Stomach (tissue), 9 donors: Measurements from ENCODE around the gene MFGE8. TPM values are rescaled to one million over a fixed set of nuclear protein-coding genes. Genes with fewer than 3 reads are reported as not detected.

Experiments used
- DNase-seq, 2 donors: peaks; one replicate each; pipeline versions ENCODE4 v3.0.0 to v3.0.0-alpha.2; 2013 to 2019
- H3K27ac ChIP-seq, 5 donors: fragments of 200-600 bp in 4 of 5; sonication (generic) in 4 of 5; one replicate each; pipeline ENCODE4 v1.5.1; 2013 to 2019; ENCODE audit warnings: mild to moderate bottlenecking in 1 of 5, moderate library complexity in 1 of 5
- H3K27me3 ChIP-seq, 3 donors: fragments of 200-600 bp; sonication (generic); one replicate each; pipeline ENCODE4 v1.5.1; 2017 to 2019; ENCODE audit warnings: mixed run types in 1 of 3
- H3K36me3 ChIP-seq, 4 donors: fragments of 200-600 bp; sonication (generic); 1 replicate in 3 of 4; 2 replicates in 1 of 4; pipeline ENCODE4 v1.5.1; 2016 to 2019
- H3K4me1 ChIP-seq, 4 donors: fragments of 200-600 bp; sonication (generic); one replicate each; pipeline ENCODE4 v1.5.1; 2016 to 2019
- H3K4me3 ChIP-seq, 4 donors: fragments of 200-600 bp; sonication (generic) in 3 of 4; one replicate each; pipeline ENCODE4 v1.5.1; 2016 to 2019; ENCODE audit warnings: mild to moderate bottlenecking in 1 of 4
- H3K9me3 ChIP-seq, 4 donors: fragments of 200-600 bp; sonication (generic); one replicate each; pipeline ENCODE4 v1.5.1; 2016 to 2019
- EP300 ChIP-seq: sonication (generic); formaldehyde crosslinking; IDR thresholded peaks from one replicate; pipeline ENCODE4 v1.6.1; 2017; ENCODE audit warnings: antibody characterized with exemption
- POLR2A ChIP-seq, 4 donors: fragments of 450-650 bp; IDR thresholded peaks; one replicate each; pipeline ENCODE4 v1.6.1; 2016; ENCODE audit warnings: antibody characterized with exemption in 4 of 4, control low read depth in 2 of 4, mild to moderate bottlenecking in 1 of 4, moderate library complexity in 1 of 4
- POLR2AphosphoS5 ChIP-seq, 3 donors: sonication (generic); formaldehyde crosslinking; IDR thresholded peaks; one replicate each; pipeline ENCODE4 v1.6.1; 2016; ENCODE audit warnings: antibody characterized with exemption in 3 of 3
- WGBS, 5 donors: extraction: QIAGEN DNeasy Blood & Tissue Kit in 3 of 5; methylation state at CpG; one replicate each; pipeline versions ENCODE4 v1.1.5 to v1.1.7; 2013 to 2018; 5-methylcytosine and 5-hydroxymethylcytosine counted together
- intact Hi-C: fragments of 100-400 bp; cut with DNase I; formaldehyde crosslinking; loops from one replicate; pipeline ENCODE4 v1.15.1; 2023; ENCODE audit warnings: low total_unique reads
- polyA plus RNA-seq, 3 donors: library from polyadenylated mRNA; stranded (reverse); fragments of 200-250 nt; gene quantifications; one replicate each; pipeline ENCODE4 v1.2.3, GENCODE V29; 2013
- total RNA-seq, 5 donors: library from RNA; depleted of rRNA; stranded (reverse); fragments of >200 nt; gene quantifications; one replicate each; pipeline versions ENCODE4 v1.1.0 to v1.2.3, GENCODE V29; 2014 to 2016
- TF ChIP-seq, protein P1 (sequence below), 7 experiments: fragments of 450-650 bp in 4 of 7; fragments of 200-600 bp in 3 of 7; sonication (generic) in 3 of 7; IDR thresholded peaks; one replicate each; pipeline ENCODE4 v1.5.1; 2016 to 2019; ENCODE audit warnings: antibody characterized with exemption in 7 of 7, control low read depth in 2 of 7, mild to moderate bottlenecking in 1 of 7
- donor health status: healthy with polysubstance abuse.
- donor health status: Bipolar disorder and iron deficiency.
- donor health status: healthy.

MFGE8 gene
- total and polyA plus RNA-seq, 8 donors = 39.3 to 380 (median 68.3) TPM

DNA sequence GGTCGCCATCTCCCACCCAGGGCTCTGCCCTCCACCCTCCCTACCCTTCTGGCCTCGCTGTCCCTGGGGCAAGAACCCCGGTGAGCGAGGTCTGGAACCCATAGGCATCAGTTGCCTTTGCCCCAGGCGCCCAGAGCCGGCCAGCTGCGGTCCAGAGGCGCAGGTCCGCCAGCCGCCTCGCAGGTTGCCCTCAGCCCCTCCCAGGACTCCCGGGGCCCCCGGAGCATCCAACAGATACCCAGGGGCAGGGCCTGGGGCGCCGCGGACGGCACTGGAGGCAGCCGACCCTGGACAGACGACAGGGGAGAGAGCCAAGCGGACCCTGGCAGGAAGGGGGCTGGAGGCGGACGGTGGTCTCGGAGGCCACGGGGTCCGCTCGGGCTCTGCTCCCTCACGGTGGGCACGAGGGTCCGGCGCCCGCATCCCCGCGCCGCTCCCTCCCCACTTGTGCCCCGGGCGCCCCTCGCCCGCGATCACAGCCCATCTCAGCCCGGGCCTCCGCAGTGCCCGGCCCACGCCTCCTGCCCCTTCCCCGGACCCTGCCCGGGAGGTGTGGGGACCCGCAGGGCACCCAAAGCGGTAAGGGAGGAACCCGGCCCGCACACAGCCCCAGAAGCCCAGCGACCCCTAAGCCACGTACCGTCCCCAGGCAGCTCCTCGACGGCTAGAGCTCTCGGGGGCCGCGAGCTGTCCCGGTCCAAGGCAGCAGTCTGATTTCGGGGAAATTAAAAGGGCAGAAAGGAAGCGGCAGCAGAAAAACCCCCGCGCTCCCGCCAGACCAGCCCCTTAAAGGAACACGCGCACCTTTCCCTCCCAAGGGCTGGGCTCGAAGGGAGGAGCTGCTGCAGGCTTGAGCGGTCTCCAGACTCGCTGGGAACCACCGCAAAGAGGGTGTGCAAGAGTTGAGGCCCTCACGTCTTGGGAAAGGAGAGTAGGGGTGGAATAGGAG, 18.1 kb downstream of the MFGE8 start, which contains the start of gene HAPLN3:
Gene HAPLN3, minus strand, starts transcription at position 726 of the 949 bp plus-strand sequence. CDS start 8,246 bp downstream, outside the sequence.
- 1 to 2% (median 2%) methylated on average over 14 to 70 of the region's 70 CpGs for WGBS, 5 donors
- Histone ChIP-seq H3K36me3 (peaks cover 0 to 10% (median 2%) of the 10 kb centered on the region in 4 donors), H3K4me3 (peak within 1 kb of the TSS; percentile 43 to 71 (median 54)), H3K4me1 (peaks cover 27 to 40% (median 37%) of the 10 kb centered on the region in 4 donors), H3K27ac (peak within 1 kb of the TSS in 2 of 5 donors; percentile 28 to 54), H3K27me3 (peaks cover 0 to 38% (median 17%) of the 10 kb centered on the region in 3 donors), H3K9me3 (no peaks in the 10 kb centered on the region)
- DNase-seq = peak; percentile 49 to 68
- intact Hi-C loops = no loop called here
- TF ChIP-seq EP300 (no peak), POLR2A (IDR thresholded peaks at IDR 0.05) (no peak), POLR2AphosphoS5 (IDR thresholded peaks at IDR 0.05) (no peak)
- TF ChIP-seq, protein P1, sequence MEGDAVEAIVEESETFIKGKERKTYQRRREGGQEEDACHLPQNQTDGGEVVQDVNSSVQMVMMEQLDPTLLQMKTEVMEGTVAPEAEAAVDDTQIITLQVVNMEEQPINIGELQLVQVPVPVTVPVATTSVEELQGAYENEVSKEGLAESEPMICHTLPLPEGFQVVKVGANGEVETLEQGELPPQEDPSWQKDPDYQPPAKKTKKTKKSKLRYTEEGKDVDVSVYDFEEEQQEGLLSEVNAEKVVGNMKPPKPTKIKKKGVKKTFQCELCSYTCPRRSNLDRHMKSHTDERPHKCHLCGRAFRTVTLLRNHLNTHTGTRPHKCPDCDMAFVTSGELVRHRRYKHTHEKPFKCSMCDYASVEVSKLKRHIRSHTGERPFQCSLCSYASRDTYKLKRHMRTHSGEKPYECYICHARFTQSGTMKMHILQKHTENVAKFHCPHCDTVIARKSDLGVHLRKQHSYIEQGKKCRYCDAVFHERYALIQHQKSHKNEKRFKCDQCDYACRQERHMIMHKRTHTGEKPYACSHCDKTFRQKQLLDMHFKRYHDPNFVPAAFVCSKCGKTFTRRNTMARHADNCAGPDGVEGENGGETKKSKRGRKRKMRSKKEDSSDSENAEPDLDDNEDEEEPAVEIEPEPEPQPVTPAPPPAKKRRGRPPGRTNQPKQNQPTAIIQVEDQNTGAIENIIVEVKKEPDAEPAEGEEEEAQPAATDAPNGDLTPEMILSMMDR (IDR thresholded peaks at IDR 0.05) = no peak

DNA sequence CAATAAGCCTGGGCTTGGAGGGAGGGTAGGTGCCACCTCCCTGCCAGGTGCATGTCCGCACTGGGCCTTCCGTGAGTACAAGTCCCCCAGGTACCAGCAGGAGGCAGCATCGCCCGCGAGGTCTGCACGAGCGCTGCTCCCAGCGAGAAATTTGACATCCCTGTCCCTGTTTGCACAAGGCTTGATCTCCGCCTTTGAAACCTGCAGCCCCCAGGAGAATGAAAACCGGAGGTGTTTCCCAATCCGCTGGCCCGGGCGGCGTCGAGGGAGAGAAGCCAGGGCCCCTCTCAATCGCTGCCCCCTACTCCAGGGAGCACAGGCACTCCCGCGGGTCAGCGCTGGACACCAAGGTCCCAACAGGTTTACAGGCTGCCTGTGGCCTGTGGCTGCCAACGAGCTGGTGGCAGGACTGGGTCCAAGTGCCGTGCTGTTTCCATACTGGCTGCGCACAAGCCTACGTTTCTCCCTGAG, 18.8 kb downstream of the MFGE8 start:
- TF ChIP-seq POLR2A (IDR thresholded peaks at IDR 0.05) (no peak), POLR2AphosphoS5 (IDR thresholded peaks at IDR 0.05) (no peak), EP300 (no peak)
- TF ChIP-seq, protein P1 (IDR thresholded peaks at IDR 0.05) = peak in 5 of 7 experiments; percentile 49 to 70 (median 51)
- Histone ChIP-seq H3K4me3 (peak overlapping the region; percentile 43 to 71 (median 54)), H3K27ac (peak overlapping the region in 1 of 5 donors; percentile 54), H3K36me3 (peaks cover 0 to 6% (median 2%) of the 10 kb centered on the region in 4 donors), H3K9me3 (no peaks in the 10 kb centered on the region), H3K27me3 (peaks cover 0 to 38% (median 17%) of the 10 kb centered on the region in 3 donors), H3K4me1 (peaks cover 27 to 40% (median 37%) of the 10 kb centered on the region in 4 donors)
- peak; percentile 76 to 88 for DNase-seq
- intact Hi-C loops = no loop called here
- WGBS, 5 donors = 1 to 6% (median 1%) methylated on average over 11 to 23 of the region's 23 CpGs

DNA sequence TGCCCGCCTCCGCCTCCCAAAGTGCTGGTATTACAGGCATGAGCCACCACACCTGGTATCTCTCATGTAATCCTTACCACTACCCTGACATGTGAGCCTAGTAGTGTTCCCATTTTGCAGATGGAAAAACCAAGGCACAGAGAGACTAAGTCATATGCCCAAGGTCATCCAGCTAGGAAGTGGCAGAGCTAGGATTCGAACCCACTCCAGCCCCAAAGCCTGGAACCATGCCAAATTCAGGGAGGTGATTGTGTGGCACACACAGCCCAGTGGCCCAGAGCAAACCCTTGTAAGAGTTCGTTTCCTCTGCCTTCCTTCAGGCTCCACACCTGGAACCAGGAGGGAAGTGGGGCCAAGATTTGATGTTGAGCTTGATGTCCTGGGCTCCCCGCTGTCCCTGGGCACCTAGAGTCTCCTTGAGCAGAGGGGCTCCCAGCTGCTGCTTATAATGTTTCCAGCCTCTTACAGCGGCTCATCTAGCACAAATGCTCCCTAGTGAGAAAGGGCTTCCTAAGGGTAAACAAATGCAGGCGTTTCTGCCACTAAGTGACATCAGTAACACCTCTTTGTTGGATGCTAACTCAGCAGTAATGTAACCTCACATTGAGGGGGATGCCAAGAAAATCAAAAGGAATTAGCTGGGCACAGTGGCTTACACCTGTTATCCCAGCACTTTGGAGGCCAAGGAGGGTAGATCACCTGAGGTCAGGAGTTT, 21.5 kb downstream of the MFGE8 start:
- H3K27me3 ChIP-seq = peaks cover 0 to 38% (median 17%) of the 10 kb centered on the region in 3 donors
- peaks cover 15 to 25% (median 22%) of the 10 kb centered on the region in 4 donors for H3K4me1 ChIP-seq
- TF ChIP-seq, protein P1 (IDR thresholded peaks at IDR 0.05) = no peak
- no peak for TF ChIP-seq POLR2A (IDR thresholded peaks at IDR 0.05)
- no peak for TF ChIP-seq POLR2AphosphoS5 (IDR thresholded peaks at IDR 0.05)
- no peak for TF ChIP-seq EP300
- no peak for DNase-seq
- no peaks in the 10 kb centered on the region for H3K9me3 ChIP-seq
- H3K27ac ChIP-seq = no peak overlapping the region
- WGBS, 5 donors = 76 to 83% (median 76%) methylated on average over 6 to 7 of the region's 7 CpGs
- intact Hi-C loops = no loop called here
- H3K4me3 ChIP-seq = no peak overlapping the region
- no peaks in the 10 kb centered on the region for H3K36me3 ChIP-seq

DNA sequence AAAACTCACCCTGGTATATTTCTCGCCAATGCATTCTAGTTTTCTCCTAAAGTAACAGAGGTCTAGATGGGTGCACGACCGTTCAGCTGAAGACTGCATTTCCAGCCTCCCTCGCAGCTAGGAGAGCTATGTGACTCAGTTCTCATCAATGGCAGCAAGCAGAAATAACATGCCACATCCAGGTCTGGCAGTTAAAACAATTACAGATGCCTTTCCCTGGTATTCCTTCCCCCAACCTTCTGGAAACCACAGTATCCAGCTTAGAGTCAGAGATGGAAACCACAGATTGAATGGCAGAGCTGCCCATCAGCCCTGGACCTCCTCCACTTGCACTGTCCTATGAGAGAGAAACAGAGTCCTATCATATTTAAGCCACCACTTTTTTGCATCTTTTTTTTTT, 22.7 kb downstream of the MFGE8 start:
- no peaks in the 10 kb centered on the region for H3K36me3 ChIP-seq
- peaks cover 0 to 31% (median 15%) of the 10 kb centered on the region in 3 donors for H3K27me3 ChIP-seq
- H3K4me1 ChIP-seq = peaks cover 11 to 19% (median 16%) of the 10 kb centered on the region in 4 donors
- no peaks in the 10 kb centered on the region for H3K9me3 ChIP-seq
- WGBS, 5 donors = 78 to 96% (median 90%) methylated on average over 4 of the region's 4 CpGs
- H3K4me3 ChIP-seq = no peak overlapping the region
- TF ChIP-seq, protein P1 (IDR thresholded peaks at IDR 0.05) = no peak
- TF ChIP-seq POLR2AphosphoS5 (IDR thresholded peaks at IDR 0.05) (no peak), POLR2A (IDR thresholded peaks at IDR 0.05) (no peak), EP300 (no peak)
- DNase-seq = no peak
- no peak overlapping the region for H3K27ac ChIP-seq
- intact Hi-C loops = no loop called here
